RWPE1 (cell line): ENCODE results near the gene RNF34.

Source experiments
- CTCF ChIA-PET: fragments of 350-600 bp; sonication (Branson Sonifier 250); formaldehyde crosslinking; extraction: SDS; loops from one replicate; lab custom pipeline; 2021; lab: Yijun Ruan, JAX
- POLR2A ChIA-PET: fragments of 400-600 bp; formaldehyde crosslinking; extraction: SDS; loops from one replicate; lab custom pipeline; 2020; ENCODE audit warnings: antibody characterized with exemption; ENCODE audit not compliant: low non-redundant PET; lab: Yijun Ruan, JAX
- DNase-seq: peaks from one replicate; pipeline ENCODE4 v3.0.0; 2012; ENCODE audit warnings: low spot score
- H3K27ac ChIP-seq: fragments of 450-650 bp; 2 replicates; pipeline ENCODE4 v1.5.1; 2017
- TF ChIP-seq, protein P1 (sequence below): fragments of 450-650 bp; conservative IDR thresholded peaks from 2 replicates; pipeline ENCODE4 v1.5.1; 2017; ENCODE audit warnings: low read depth, mild to moderate bottlenecking

The RNF34 gene, protein sequence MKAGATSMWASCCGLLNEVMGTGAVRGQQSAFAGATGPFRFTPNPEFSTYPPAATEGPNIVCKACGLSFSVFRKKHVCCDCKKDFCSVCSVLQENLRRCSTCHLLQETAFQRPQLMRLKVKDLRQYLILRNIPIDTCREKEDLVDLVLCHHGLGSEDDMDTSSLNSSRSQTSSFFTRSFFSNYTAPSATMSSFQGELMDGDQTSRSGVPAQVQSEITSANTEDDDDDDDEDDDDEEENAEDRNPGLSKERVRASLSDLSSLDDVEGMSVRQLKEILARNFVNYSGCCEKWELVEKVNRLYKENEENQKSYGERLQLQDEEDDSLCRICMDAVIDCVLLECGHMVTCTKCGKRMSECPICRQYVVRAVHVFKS

DNA sequence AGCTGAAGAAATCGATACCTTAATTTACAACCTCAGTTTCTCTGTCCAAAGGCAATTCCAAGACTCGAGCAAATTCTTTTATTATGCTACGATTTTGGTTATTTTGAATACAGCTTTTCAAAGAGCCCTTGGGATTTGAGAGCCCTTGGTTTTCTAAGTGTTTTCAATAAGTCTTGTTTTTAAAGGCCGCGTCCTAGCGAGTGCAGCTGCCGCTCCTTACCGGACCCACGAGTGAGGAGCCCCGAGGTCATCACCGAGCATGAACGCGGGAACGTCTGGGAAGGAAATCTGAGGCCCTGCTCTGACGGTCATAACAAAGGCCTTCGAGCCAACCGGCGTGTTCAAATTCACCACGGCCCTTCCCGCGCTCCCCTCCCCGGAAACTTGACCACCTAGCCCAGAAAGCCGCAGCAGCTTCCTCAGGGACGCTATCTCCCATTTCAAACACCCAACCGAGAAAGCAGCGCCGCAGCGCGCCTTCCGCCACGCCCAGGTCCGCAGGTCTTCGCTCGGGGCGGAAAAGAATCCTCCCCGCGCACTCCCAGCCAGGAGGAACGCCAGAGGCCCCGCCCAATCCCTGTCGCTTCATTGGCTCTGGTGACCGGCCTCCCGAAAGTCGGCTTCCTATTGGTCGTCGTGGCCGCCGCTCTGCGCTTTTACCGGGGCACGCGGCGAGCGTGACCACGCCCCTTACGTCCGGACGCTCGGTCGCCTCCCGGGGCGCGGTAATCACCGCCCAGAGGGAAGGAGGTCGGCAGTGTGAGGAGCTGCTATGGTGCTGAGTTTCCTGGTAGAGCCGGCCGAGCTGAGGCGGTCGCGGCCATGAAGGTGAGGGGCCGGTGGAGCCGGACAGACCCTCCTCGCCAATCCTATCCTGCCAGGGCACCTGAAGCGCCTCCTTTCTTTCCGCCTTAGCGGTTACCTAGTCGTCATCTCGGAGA, at the start of gene RNF34:
RNF34 (plus strand) TSS at position 728 of the 941 bp plus-strand sequence; CDS start at position 823, 95 bp downstream.
- TF ChIP-seq, protein P1, sequence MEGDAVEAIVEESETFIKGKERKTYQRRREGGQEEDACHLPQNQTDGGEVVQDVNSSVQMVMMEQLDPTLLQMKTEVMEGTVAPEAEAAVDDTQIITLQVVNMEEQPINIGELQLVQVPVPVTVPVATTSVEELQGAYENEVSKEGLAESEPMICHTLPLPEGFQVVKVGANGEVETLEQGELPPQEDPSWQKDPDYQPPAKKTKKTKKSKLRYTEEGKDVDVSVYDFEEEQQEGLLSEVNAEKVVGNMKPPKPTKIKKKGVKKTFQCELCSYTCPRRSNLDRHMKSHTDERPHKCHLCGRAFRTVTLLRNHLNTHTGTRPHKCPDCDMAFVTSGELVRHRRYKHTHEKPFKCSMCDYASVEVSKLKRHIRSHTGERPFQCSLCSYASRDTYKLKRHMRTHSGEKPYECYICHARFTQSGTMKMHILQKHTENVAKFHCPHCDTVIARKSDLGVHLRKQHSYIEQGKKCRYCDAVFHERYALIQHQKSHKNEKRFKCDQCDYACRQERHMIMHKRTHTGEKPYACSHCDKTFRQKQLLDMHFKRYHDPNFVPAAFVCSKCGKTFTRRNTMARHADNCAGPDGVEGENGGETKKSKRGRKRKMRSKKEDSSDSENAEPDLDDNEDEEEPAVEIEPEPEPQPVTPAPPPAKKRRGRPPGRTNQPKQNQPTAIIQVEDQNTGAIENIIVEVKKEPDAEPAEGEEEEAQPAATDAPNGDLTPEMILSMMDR, result no peak
- H3K27ac ChIP-seq, result peak within 1 kb of the TSS; percentile 84
- peak; percentile 99 for DNase-seq
- ChIA-PET CTCF (interaction anchor here (0.6 to 1.0 kb wide), 3 partner anchors 17 to 955 kb away, joined by 3 to 4 read pairs (median 4); no protein-coding TSS in a partner anchor), POLR2A (interaction anchor here (0.5 to 1.9 kb wide), 5 partner anchors 10 to 652 kb away, joined by 3 to 9 read pairs (median 6); partner anchors contain the start of gene ANAPC5)

DNA sequence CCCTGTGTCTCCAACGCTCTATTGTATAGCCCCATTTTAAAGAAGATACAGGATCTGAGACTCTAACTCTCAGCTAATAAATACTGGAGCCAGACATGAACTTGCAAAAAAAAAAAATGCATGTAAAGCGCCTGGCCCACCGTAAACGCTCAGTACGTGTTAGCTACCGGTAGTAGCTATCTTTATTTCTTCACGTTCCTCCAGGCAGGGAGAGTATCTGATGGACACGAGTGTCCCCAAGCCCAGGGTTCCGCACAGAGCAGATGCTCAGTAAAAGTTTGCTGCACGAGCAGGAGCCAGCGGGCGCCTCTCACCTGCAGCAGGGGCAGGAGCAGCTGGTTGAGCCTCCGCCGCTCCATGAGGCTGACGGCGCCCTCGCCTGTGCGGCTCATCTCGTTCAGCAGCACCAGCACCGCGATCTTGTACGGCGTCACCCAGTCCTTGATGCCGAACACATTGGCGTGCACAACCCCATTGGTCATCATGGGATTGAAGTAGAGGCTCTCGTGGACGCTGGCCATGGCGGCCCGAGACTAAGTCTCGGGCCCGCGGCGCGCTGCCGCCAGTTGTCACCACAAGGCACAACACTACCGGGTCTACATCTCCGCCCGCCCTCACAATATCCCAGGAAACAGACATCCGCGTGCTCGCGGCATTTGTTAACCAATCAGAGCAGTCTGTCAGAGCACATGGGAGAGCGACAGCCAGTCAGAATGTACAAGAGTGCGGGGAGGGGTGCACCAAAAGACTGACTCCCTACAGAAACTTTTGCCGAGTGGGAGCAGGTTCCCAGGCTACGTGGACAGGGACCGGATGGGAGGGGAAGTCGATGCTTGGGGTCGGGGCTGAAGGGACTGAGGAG, 47.9 kb upstream of the RNF34 start, which contains the start of gene ANAPC5:
ANAPC5 (minus strand) TSS at position 592 of the 862 bp plus-strand sequence; CDS start at position 521, 71 bp downstream.
- TF ChIP-seq, protein P1, result no peak
- CTCF ChIA-PET, result interaction anchor here (0.6 to 1.1 kb wide), 5 partner anchors 15 to 123 kb away, joined by 3 to 10 read pairs (median 3); no protein-coding TSS in a partner anchor
- peak within 1 kb of the TSS; percentile 86 for H3K27ac ChIP-seq
- POLR2A ChIA-PET, result interaction anchor here (0.5 to 1.2 kb wide), 5 partner anchors 33 to 72 kb away, joined by 3 to 9 read pairs (median 3); partner anchors contain the start of gene RNF34
- DNase-seq, result peak; percentile 99

DNA sequence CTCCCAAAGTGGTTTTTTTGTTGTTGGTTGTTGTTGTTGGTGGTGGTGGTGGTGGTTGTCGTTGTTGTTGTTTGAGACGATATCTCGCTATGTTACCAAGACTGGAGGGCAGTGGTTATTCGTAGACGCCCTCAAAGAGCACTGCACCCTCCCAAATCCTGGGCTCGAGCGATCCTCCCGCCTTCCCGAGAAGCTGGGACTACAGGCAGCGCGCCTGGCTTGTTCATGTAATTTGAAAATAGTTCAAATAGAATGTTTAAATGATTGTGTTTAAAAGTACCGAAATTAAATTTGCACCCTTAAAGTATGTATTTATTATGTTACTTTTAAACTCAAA, 47.3 kb upstream of the RNF34 start:
- ChIA-PET CTCF (no interaction called here), POLR2A (interaction anchor here (0.5 to 1.2 kb wide), 3 partner anchors 47 to 71 kb away, joined by 3 to 9 read pairs (median 3); partner anchors contain the start of gene RNF34)
- H3K27ac ChIP-seq, result peak overlapping the region; percentile 86
- DNase-seq, result no peak
- TF ChIP-seq, protein P1, result no peak

DNA sequence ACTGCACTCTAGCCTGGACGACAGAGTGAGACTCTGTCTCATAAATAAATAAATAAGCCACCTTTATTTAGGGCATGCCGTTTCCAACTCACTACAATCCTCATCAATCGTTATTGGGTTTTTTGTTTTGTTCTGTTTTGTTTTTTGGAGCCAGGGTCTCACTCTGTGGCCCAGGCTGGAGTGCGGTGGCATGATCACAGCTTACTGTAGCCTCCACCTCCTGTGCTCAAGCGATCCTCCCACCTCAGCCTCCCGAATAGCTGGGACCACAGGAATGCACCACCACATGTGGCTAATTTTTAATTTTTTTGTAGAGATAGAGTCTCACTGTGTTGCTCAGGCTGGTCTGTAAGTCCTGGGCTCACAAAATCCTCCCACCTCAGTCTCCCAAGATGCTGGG, 44.1 kb upstream of the RNF34 start:
- TF ChIP-seq, protein P1, result no peak
- ChIA-PET POLR2A (no interaction called here), CTCF (no interaction called here)
- no peak for DNase-seq
- no peak overlapping the region for H3K27ac ChIP-seq

DNA sequence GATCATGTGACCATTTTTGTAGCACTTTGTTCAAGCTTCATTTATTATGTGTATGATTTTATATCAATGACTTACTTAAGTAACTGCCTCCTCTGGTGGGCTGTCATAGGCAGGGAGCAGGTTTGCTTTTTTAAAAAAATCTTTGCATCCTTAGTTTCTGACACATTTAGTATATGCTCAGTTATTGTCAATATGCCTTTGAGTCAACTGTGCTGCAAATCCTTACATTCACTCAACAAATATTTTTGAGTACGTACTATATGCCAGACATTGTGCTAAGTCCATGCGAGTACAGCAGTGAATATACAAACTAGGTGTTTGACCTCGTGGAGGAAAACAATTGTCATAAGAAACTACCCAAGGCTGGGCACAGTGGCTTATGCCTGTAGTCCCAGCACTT, 43.3 kb upstream of the RNF34 start:
- POLR2A ChIA-PET, result no interaction called here
- CTCF ChIA-PET, result no interaction called here
- TF ChIP-seq, protein P1, result no peak
- DNase-seq, result no peak
- H3K27ac ChIP-seq, result no peak overlapping the region
